ENCODE results near the gene ARF1.

- TF ChIP-seq POLR2A (IDR thresholded peaks at IDR 0.05), result no peak
- TF ChIP-seq CTCF (IDR thresholded peaks at IDR 0.05), result no peak
- TF ChIP-seq POLR2AphosphoS5 (IDR thresholded peaks at IDR 0.05), result no peak
Measured at GRCh38 chr1:228039006-228039903, 43.3 kb upstream of the ARF1 start.

Measured in suprapubic skin (tissue), 4 donors.